HG02852 (cell line): ENCODE results near the gene LRRC36.

Source experiments
- ATAC-seq: cut with Tn5 transposase; IDR thresholded peaks from one replicate; pipeline ENCODE4 v1.9.1; 2021; ENCODE audit warnings: mild to moderate bottlenecking, moderate library complexity; ENCODE audit not compliant: unreplicated experiment

Gene LRRC36

GRCh38 chr16:67291461-67291860 is 35.2 kb upstream of the LRRC36 start:
- ATAC-seq = no peak

- ATAC-seq = no peak
Measured at GRCh38 chr16:67294171-67294757, 32.4 kb upstream of the LRRC36 start.

GRCh38 chr16:67294938-67295361 is 31.7 kb upstream of the LRRC36 start:
- no peak for ATAC-seq

GRCh38 chr16:67296420-67296819 is 30.2 kb upstream of the LRRC36 start:
- no peak for ATAC-seq

- ATAC-seq = no peak
Measured at GRCh38 chr16:67298277-67298676, 28.3 kb upstream of the LRRC36 start.

GRCh38 chr16:67299269-67299668 is 27.3 kb upstream of the LRRC36 start:
- no peak for ATAC-seq

GRCh38 chr16:67301080-67301782 is 25.4 kb upstream of the LRRC36 start:
- no peak for ATAC-seq

GRCh38 chr16:67302076-67302475 is 24.5 kb upstream of the LRRC36 start:
- ATAC-seq = no peak

GRCh38 chr16:67302970-67303369 is 23.6 kb upstream of the LRRC36 start:
- ATAC-seq = no peak

- no peak for ATAC-seq
Measured at GRCh38 chr16:67304020-67304419, 22.6 kb upstream of the LRRC36 start.

- ATAC-seq = no peak
Measured at GRCh38 chr16:67305216-67306071, 21.2 kb upstream of the LRRC36 start.

- no peak for ATAC-seq
Measured at GRCh38 chr16:67310561-67310960, 16.1 kb upstream of the LRRC36 start.

GRCh38 chr16:67311607-67312488 is 14.8 kb upstream of the LRRC36 start:
- ATAC-seq = peak; percentile 82

GRCh38 chr16:67312719-67313118 is 13.9 kb upstream of the LRRC36 start:
- ATAC-seq = no peak

- ATAC-seq = no peak
Measured at GRCh38 chr16:67317853-67318252, 8.8 kb upstream of the LRRC36 start.

- ATAC-seq = no peak
Measured at GRCh38 chr16:67326115-67326471, 522 bp upstream of the LRRC36 start.

- ATAC-seq = no peak
Measured at GRCh38 chr16:67327743-67328142, 1.1 kb downstream of the LRRC36 start.

- ATAC-seq = no peak
Measured at GRCh38 chr16:67329901-67330300, 3.3 kb downstream of the LRRC36 start.

GRCh38 chr16:67333315-67333714 is 6.7 kb downstream of the LRRC36 start:
- ATAC-seq = no peak

- ATAC-seq = no peak
Measured at GRCh38 chr16:67336116-67336515, 9.5 kb downstream of the LRRC36 start.

GRCh38 chr16:67336648-67337047 is 10.0 kb downstream of the LRRC36 start:
- ATAC-seq = no peak
